KOPT-K1 (cell line): Measurements from ENCODE around the gene EYS.

Source experiments
- H3K27ac ChIP-seq: fragments of 200-600 bp; sonication (generic); 2 replicates; pipeline ENCODE4 v1.5.1; 2016; ENCODE audit warnings: antibody characterized with exemption, mild to moderate bottlenecking, low read depth, low read length; ENCODE audit not compliant: poor library complexity, severe bottlenecking
- H3K36me3 ChIP-seq: fragments of 200-600 bp; sonication (generic); 2 replicates; pipeline ENCODE4 v1.5.1; 2017; ENCODE audit warnings: antibody characterized with exemption, mild to moderate bottlenecking, low read length, moderate library complexity; ENCODE audit not compliant: insufficient read depth
- H3K9me3 ChIP-seq: fragments of 200-600 bp; sonication (generic); 2 replicates; pipeline ENCODE4 v1.5.1; 2017; ENCODE audit warnings: antibody characterized with exemption, low read length, mild to moderate bottlenecking; ENCODE audit not compliant: insufficient read depth, poor library complexity, severe bottlenecking

Gene EYS

GRCh38 chr6:64817525-64817924 is 889.5 kb downstream of the EYS start:
- Histone ChIP-seq H3K27ac (no peak overlapping the region), H3K36me3 (no peaks in the 10 kb centered on the region), H3K9me3 (no peaks in the 10 kb centered on the region)

GRCh38 chr6:64815718-64816117 is 891.3 kb downstream of the EYS start:
- Histone ChIP-seq H3K9me3 (no peaks in the 10 kb centered on the region), H3K27ac (no peak overlapping the region), H3K36me3 (no peaks in the 10 kb centered on the region)

- Histone ChIP-seq H3K36me3 (no peaks in the 10 kb centered on the region), H3K27ac (no peak overlapping the region), H3K9me3 (no peaks in the 10 kb centered on the region)
These were observed 894.9 kb downstream of the EYS start for GRCh38 chr6:64812138-64812537.

- H3K27ac ChIP-seq: no peak overlapping the region
- no peaks in the 10 kb centered on the region for H3K36me3 ChIP-seq
These were observed 895.9 kb downstream of the EYS start for GRCh38 chr6:64811119-64811518.

GRCh38 chr6:64807785-64808184 is 899.2 kb downstream of the EYS start:
- H3K9me3 ChIP-seq: no peaks in the 10 kb centered on the region
- H3K27ac ChIP-seq: no peak overlapping the region
- no peaks in the 10 kb centered on the region for H3K36me3 ChIP-seq

More at GRCh38 chr6:64811119-64811518, 895.9 kb downstream of the EYS start:
- no peaks in the 10 kb centered on the region for H3K9me3 ChIP-seq

- no peaks in the 10 kb centered on the region for H3K36me3 ChIP-seq
- H3K9me3 ChIP-seq: no peaks in the 10 kb centered on the region
- H3K27ac ChIP-seq: no peak overlapping the region
These were observed 903.4 kb downstream of the EYS start for GRCh38 chr6:64803470-64804166.

- Histone ChIP-seq H3K9me3 (no peaks in the 10 kb centered on the region), H3K27ac (no peak overlapping the region), H3K36me3 (no peaks in the 10 kb centered on the region)
These were observed 914.5 kb downstream of the EYS start for GRCh38 chr6:64792534-64792933.

GRCh38 chr6:64789476-64789875 is 917.5 kb downstream of the EYS start:
- Histone ChIP-seq H3K36me3 (no peaks in the 10 kb centered on the region), H3K27ac (no peak overlapping the region), H3K9me3 (no peaks in the 10 kb centered on the region)

- H3K36me3 ChIP-seq: no peaks in the 10 kb centered on the region
These were observed 920.3 kb downstream of the EYS start for GRCh38 chr6:64786736-64787135.

GRCh38 chr6:64782877-64783276 is 924.1 kb downstream of the EYS start:
- Histone ChIP-seq H3K9me3 (no peaks in the 10 kb centered on the region), H3K36me3 (no peaks in the 10 kb centered on the region), H3K27ac (no peak overlapping the region)

More at GRCh38 chr6:64786736-64787135, 920.3 kb downstream of the EYS start:
- Histone ChIP-seq H3K9me3 (no peaks in the 10 kb centered on the region), H3K27ac (no peak overlapping the region)

- no peak overlapping the region for H3K27ac ChIP-seq
- no peaks in the 10 kb centered on the region for H3K36me3 ChIP-seq
- H3K9me3 ChIP-seq: no peaks in the 10 kb centered on the region
These were observed 928.9 kb downstream of the EYS start for GRCh38 chr6:64777941-64778785.

GRCh38 chr6:64776359-64776758 is 930.7 kb downstream of the EYS start:
- Histone ChIP-seq H3K9me3 (no peaks in the 10 kb centered on the region), H3K36me3 (no peaks in the 10 kb centered on the region), H3K27ac (no peak overlapping the region)

- Histone ChIP-seq H3K9me3 (no peaks in the 10 kb centered on the region), H3K36me3 (no peaks in the 10 kb centered on the region), H3K27ac (no peak overlapping the region)
These were observed 932.1 kb downstream of the EYS start for GRCh38 chr6:64774881-64775280.

- no peaks in the 10 kb centered on the region for H3K36me3 ChIP-seq
- H3K9me3 ChIP-seq: no peaks in the 10 kb centered on the region
- no peak overlapping the region for H3K27ac ChIP-seq
These were observed 956.1 kb downstream of the EYS start for GRCh38 chr6:64750910-64751309.

- Histone ChIP-seq H3K36me3 (no peaks in the 10 kb centered on the region), H3K27ac (no peak overlapping the region), H3K9me3 (no peaks in the 10 kb centered on the region)
These were observed 969.6 kb downstream of the EYS start for GRCh38 chr6:64737418-64737817.
